Putamen (tissue), 1 donor: Measurements from ENCODE around the gene CNNM3.
"Not testable (repeated sequence)": the region's sequence is repeated elsewhere in the genome, so short reads cannot be mapped to it uniquely, and the experiment has no call there.

Experiments used
- DNase-seq: peaks from one replicate; pipeline ENCODE4 v3.0.0-alpha.2; 2016; ENCODE audit warnings: low spot score

The CNNM3 gene

DNA sequence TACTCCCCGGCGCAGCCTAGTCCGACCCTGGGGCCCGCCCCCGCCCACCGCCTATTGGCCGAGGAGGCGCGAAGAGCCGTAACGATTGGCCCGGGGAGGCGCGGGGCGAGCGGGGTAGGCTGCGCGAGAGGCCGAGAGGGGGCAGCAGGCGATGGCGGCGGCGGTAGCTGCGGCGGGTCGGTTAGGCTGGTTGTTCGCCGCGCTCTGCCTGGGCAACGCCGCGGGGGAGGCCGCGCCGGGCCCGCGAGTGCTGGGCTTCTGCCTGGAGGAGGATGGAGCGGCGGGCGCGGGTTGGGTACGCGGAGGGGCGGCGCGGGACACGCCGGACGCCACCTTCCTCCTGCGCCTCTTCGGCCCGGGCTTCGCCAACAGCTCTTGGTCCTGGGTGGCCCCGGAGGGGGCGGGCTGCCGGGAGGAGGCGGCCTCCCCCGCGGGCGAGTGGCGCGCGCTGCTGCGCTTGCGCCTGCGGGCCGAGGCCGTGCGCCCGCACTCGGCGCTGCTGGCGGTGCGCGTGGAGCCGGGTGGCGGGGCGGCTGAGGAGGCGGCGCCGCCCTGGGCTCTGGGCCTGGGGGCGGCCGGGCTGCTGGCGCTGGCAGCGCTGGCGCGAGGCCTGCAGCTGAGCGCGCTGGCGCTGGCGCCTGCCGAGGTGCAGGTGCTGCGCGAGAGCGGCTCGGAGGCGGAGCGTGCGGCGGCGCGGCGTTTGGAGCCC, at the start of gene CNNM3:
CNNM3 (plus strand) TSS at position 142 of the 709 bp plus-strand sequence; CDS start at position 152, 10 bp downstream.
- peak; percentile 96 for DNase-seq

DNA sequence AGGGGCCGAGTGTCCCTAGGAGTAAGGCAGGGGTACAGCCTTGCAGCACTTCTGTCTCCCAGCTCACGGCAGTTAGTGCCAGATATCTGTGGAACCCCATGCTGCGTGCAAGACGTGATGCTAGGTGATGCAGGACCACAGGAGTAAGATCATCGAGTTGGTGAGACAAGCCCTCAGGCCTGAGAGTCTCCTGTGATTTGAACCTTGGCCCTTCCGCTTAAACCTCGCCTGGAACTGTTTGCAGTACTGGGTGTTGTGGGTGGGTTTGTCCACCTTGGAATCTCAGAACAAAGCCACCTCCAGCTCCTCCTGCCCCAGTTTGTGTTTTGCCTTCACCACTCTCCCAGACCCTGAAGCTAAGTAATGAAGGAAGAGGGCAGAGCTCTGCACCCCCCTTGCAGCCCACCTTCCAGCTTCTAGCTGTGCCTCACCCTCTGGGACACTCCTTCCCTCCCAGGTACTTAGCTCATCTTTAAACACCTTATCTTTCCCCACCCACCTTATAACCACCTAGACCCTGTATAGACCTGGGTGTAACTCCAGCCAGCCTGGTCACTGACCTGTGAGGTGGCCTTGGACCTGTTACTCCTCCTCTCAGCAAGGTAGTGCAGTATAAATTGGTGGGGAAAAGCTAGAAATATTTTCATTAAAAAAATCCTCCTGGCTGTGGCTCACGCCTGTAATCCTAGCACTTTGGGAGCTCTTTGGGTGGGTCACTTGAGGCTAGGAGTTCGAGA, 48.8 kb upstream of the CNNM3 start:
- no peak for DNase-seq

DNA sequence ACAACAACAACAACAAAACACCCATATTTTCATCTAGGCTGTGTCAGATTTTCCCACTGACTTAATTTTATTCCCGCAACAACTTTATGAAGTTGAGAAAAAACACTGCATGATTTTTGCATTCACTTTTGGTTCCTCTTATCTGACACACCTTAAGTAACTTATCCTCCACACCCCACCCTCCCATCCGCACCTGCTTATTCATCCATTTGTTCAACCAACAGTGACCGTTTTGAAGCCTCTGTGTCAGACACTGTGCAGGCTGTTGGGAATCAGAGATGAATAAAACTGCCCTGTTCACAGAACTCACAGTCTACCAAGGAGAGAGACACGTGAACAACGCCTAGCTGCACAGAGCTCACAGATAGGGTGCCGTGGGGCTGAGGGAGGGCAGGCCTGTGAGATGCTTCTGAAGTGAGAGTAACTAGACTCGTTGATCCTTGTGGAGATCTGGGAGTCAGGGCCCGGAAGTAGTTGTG, 47.9 kb upstream of the CNNM3 start:
- no peak for DNase-seq

DNA sequence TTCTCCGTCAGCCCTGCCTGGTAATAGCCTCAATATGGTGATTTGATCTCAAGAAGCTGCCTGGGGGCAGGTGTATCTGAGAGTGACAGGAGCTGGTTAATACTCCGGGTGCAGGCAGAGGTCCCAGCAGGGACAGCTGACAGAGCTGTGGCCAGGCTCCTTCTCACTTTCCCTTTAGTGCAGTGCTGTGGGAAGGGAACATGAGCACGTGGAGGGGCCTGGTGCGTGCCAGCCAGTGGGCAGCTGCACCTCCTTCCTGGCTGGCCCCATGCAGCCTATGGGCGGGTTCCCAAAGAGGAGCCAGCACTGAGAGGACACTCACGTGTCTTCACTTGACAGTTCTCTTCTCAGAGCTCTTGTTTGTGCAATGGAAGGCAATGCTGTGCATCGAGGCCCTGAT, 46.3 kb upstream of the CNNM3 start:
- DNase-seq, result no peak

DNA sequence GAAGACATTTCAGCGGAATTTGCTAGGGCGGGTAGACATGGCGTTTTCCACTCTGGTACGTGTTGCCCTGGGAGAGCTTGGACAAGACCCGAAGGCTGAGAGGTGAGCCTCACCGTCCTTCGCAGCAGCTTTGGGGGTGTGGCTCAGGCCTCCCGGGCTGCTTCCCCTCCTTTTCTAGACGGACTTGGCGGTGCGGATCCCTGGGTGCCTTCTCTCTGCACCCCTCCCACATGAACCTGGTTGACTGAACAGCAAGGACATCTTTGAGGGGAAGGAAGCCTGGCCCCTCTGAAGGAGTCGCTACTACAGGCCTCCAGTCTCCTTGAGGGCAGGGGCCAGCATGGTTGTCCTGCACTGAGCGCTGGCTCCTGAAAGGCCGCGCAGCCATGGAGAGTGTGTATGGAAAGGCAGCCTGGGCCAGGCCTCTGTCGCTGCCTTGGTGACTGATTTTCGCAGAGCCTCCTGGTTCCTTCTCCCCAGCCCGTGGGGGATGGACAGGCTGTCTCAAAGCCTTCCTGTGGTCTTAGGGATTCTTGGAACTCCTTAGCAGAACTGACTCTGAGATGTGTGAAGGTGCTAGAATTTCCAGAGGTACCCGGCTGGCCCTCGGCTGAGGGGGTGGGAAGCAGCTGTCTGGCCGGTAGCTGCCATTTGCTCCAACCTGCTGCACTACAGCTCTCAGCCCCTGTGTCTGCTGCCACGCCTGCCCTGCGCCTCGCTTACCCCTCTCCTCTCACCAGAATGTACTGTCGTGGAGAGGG, 45.4 kb upstream of the CNNM3 start:
- no peak for DNase-seq

DNA sequence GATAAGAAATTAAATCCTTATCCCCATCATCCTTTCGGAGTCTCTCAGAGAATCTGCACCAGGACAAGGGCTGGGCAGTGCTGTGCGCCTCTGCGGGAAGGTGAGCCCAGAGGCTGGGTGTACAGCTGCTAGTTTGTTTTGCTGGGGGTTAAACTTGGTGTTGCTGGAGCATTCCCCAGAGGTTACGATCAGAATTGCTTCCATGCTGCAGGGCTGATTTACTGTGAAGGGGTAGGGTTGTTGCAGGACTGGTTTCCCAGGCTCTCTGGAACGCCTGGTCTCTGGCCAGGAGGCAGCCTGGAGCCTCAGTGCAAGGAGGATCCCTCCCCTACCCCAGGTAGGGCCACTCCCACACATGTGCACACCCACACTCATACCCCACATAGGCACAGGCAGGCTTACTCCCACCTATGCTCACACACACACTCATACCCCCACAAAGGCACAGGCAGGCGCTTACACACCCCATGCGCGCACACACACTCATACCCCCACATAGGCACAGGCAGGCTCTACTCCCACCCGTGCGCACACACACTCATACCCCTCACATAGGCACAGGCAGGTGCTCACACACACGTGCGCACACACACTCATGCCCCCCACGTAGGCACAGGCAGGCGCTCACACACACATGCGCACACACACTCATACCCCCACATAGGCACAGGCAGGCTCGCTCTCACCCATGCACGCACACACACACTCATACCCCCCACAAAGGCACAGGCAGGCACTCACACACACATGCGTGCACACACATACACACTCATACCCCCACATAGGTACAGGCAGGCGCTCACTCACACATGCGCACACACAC, 44.1 kb upstream of the CNNM3 start:
- no peak for DNase-seq

DNA sequence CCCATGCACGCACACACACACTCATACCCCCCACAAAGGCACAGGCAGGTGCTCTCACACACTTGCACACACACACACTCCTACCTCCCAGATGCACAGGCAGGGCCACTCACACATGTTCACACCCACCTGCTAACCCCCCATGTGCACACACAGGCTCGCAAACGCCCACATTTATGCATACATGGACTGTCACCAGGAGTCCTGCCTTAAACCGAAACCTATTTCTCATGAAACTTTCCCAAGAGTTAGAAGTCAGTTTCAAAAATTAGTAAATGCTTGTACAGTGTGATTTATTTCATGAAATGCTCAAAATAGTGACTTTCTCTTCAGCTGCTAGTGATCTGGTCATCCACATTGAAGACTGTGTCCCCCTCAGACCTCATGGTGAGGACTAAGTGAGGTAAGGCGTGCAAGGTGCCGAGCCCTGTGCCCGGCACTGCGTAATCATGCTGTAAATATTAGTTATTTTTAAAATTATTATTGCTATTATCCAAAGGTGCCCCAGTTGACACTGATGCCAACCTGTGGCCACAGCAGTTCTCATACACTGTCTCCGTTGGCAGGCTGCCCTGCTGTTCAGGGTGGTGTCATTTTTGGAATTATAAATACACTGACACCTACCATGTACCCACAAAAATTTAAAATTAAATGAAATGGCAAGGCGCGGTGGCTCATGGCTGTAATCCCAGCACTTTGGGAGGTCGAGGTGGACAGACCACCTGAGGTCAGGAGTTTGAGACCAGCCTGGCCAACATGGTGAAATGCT, 43.0 kb upstream of the CNNM3 start:
- no peak for DNase-seq

DNA sequence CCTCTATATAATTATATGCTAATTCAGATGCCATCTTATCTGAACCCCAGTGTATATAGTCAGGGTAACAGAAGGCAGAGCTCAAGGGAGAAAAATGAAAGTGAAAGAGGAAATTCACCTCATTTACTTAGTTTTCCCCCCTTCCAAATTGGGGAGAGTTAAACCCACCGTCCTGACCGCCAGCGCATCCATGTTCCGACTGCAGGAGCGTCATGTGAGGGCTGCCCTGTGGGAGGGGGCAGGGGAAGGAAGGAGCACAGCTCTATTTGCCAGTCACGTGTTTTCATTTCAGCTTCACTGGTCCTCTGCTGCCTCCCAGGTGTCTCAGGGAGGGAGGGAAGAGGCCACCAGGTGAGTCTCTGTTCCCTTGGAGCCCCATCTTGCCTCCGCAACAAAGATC, 42.1 kb upstream of the CNNM3 start:
- DNase-seq, result no peak

DNA sequence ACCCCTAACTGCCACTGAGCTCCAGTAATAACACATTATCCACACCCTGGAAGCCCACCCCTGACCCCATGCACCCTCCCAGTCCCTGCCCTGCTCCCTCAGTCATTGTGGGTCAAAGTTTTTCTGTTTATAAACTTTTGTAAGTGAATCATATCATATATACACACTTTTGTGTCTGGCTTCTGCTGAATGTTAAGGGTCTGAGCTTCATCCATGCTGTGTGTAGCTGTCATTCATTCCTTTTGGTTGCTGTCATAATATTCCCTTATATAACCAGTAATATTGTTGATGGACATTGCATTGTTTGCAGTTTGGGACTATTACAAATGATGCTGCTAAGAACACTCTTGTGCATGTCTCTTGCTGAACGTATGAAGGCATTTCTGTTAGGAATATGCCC, 40.9 kb upstream of the CNNM3 start:
- DNase-seq, result no peak

DNA sequence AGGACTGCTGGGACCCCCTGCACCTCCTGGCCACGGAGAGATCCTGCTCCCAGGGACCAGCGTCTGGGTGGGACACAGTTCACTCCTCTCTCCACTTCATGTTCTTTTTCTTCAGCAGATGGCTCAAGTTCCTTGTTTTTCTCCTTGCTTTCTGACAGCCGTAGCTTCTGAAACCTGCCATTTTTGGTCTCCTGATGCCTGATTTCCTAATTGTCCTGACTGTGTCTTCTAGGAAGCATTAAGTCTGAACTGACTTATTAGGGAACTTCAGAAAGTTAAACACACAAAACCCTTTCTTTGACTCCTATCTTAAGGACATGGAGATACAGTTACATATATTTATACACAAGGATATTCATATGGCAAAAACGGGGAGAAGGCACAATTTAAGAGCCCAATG, 32.7 kb upstream of the CNNM3 start:
- no peak for DNase-seq

DNA sequence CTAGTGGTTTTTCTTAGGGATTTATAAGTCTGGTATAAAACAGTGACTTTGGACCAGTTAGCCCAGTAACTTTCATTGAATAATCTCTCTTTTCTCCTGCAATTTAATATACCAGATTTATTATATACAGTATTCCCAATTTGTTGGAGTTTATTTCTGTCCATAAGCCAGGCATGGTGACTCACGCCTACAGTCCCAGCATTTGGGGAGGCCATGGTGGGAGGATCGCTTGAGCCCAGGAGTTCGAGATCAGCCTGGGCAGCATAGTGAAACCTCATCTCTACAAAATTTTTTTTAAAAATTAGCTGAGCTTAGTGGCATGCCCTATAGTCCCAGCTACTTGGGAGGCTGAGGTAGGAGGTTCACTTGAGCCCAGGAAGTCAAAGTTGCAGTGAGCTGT, 28.7 kb upstream of the CNNM3 start:
- DNase-seq, result no peak

DNA sequence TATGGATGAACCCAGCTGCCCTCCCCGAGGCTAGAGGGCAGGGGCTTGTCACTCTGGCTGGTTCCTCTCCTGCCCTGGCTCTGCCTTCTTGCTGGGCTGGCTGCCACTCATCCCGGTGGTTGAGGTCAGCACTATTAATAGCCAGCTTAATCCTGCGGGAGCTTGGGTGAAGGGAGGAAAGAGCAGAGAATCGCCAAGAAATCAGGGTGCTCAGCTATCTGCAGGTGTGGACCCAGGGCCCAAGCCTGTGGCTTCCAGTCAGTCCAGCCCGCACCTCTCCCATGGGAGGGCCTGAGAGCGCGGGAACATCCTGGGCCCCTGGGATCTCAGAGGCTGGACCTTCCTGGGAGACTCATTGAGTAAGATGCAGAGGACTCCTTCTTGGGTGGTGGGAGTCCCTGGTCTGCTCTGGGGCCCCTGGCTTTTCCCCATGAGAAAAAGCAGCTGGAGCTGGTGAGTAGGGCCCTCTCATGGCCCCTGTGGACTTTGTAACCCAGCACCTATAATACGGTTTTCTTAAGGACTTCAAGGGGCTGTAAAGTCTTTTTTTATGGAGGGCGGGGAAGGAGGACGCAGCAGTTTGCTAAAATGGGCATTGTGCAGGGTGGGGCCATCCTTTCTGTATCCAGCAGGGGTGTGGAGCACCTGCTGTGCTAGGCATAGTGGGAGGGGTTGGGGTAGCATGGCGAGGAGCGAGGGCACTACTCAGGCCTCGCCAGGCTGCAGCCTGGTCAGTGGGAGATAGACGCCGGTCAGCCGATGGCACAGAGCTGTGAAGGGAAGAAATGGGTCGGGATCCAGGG, 27.4 kb upstream of the CNNM3 start:
- DNase-seq, result no peak

DNA sequence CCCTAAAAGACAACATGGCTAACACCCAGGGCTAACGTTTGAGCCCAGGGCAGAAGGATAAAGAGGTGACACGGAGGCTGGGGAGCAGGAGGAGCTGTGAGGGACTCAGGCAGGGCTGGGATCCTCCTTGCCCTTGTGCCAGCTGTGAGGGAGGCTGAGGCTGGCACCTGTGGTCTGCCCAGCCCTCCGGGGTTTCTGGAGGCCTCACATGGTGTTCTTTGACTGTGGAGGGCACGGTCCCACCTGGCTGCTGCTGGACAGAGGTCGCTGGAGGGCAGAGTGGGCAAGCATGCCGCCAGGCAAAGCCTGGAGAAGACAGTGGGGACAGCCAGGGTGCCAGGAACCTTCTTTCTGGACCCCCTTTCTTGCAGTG, 26.8 kb upstream of the CNNM3 start:
- DNase-seq, result no peak

DNA sequence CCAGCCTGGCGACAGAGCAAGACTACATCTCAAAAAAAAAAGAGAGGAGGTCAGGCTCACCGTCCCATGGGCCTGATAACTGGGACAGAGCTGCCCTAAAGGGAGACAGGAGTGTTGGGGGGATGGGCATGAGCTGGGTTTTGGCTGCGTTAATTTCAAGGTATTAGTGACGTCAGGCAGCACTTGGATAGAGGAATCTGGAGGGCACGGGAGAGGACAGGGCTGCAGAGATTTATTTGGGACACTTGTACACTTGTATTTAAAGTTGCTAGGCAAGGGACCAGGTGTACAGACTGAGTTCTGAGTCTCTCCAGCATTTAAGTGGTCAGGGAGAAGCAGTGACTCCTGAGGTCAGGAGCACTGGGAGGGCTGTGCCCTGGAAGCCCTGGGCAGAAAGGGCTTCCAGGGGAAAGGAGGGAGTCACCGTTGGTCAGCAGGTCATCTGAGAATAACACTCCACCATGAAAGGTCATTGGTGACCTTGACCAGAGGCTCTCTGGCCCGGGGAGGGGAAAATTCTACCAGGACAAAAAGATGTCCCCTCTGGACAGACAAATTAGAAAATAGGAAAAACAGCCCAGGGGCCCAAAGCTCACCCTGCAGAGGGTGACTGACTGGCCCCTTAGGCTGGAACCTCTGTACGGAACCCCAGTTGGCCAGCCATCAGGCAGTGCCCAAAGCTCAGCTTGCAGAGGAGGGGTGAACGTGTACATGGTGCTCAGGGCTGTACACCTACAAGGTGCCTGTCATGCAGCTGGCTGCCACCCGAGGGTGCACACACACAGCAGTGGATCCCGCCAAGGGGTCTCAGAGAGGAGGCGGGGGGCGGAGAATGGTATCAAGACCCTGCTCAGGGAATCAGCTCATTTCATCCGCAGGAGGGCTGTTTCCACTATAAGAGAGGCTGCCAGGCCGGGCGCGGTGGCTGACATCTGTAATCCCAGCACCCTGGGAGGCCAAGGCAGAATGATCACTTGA, 23.0 kb upstream of the CNNM3 start:
- no peak for DNase-seq

DNA sequence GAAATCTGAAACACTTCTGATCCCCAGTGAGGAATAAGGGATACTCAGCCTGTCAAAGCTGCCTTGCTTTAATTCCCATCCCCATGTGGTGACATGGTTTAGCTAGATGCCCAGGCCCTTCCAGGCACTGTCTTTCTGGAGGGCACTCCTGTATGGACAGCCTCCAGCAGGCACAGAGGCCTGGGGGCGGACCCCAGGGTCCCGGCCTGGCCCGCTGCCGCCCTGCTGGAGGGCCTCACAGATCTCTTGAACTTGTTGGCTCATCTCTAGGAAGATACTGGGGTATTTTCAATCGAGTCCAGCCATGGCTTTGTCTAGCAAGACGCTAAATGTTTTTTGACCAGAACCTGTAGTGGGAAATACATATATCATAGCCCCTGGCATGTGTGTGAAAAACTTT, 21.0 kb upstream of the CNNM3 start:
- DNase-seq, result no peak

DNA sequence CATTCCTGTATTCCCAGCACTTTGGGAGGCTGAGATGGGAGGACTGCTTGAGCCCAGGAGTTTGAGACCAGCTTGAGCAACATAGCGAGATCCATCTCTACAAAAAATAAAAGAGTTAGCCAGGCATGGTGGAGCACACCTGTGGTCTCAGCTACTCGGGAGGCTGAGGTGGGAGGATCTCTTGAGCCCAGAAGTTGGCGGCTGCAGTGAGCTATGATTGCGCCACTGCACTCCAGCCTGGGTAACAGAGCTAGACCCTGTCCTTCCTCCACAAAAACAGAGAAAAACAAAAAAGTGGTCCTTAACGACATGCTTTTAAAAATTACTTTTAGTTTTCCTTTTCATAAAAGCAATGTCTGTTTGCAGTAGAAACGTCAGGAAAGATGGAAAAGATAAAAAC, 19.6 kb upstream of the CNNM3 start:
- not testable (repeated sequence) for DNase-seq

DNA sequence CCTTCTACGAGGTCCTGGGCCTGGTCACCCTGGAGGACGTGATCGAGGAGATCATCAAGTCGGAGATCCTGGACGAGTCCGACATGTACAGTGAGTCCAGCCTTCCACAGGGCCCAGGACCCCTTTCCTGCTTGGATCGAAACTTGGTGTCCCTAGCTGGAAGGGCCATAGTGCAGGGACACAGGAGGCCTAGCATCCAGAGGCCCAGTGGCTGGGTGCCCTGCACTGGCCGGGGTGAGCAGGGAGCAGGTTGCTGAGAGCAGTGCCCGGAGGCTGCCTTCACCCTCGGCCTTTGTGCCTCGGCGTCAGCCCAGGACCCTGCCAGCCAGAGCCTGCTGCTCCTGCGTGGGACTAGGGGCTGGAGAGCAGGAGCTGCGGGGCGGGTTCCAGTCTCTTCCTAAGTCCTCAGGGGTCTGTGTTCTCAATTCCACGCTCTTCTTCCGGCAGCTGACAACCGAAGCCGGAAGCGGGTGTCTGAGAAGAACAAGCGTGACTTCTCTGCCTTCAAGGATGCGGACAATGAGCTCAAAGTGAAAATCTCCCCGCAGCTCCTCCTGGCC, 18.9 kb upstream of the CNNM3 start:
- DNase-seq, result no peak

DNA sequence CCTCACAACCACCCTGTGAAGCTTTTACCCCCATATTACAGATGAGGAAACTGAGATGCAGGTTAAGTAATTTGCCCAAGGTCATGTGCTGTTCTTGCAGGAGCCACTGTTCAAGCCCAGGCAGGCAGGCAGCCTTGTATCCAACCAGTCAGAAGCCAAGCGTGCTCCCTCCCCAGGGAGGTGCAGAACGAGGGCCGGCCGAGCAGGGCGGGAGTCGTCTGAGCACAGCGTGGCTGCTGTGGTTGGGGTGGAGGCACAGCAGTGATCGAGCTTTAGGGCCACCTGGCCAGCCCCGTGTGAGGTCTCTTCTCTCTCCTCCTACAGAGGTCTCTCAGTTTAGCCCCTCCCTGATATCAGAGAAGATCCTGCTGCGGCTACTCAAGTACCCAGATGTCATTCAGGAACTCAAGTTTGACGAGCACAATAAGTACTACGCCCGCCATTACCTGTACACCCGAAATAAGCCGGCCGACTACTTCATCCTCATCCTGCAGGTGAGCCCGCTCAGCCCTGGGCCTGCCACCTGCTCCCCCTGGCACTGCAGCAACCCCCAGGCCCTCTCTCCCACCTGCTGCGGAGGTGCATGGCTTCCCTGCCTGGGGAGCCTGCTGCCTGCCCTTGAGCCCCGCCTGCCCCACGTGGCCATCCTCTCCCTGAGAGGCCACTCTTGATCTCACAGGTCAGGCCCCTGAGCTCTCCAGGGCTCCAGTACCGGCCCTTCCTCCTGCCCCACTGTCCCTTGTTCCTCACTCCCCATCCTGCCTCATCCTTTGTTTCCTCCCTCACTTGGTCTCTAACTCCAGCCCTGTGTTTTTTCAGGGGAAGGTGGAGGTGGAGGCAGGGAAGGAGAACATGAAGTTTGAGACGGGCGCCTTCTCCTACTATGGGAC, 17.1 kb upstream of the CNNM3 start:
- DNase-seq, result no peak
